ENCODE data around the gene EPB41L4B. TPM values are rescaled to one million over a fixed set of nuclear protein-coding genes. Genes with fewer than 3 reads are reported as not detected.
"Not testable (repeated sequence)": the region's sequence is repeated elsewhere in the genome, so short reads cannot be mapped to it uniquely, and the experiment has no call there.

Gene EPB41L4B
- total and polyA plus RNA-seq, 7 experiments from 2014 or later, result 0.36 TPM; not detected in 6

DNA sequence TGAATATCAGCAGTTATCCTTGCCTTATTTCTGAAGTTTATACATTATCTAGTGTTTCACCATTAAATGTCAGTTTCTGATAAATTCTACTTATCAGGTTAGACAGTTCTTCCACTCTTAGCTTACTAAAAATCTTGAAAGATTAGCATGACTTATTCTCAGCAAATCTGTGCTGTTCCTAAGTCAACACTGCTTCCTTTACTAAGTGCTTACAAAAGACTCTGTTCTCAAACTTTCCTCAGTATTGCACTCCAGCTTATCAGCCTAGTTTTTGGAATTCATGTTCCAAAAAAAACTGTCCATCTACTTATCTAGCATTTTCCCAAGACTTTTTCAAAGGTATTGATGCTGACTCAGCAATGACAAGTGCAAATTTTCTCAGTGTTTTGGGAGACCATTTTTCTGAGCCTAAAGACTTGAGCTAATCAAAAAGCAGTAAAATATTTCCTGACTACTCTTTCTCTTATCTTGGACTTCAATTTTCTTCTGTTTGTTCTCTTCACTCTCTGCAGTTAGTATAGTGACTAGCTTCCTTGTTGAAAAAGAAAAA lies 92.7 kb downstream of the EPB41L4B start:
- H3K9me3 Mint-ChIP-seq, result peaks cover 0 to 3% (median 0%) of the 10 kb centered on the region in 11 donors
- Histone ChIP-seq H3K27me3 (ENCODE audit: control insufficient read depth in 2 of 2, insufficient read depth in 2 of 2, low read length in 2 of 2) (no peaks in the 10 kb centered on the region), H3K4me3 (ENCODE audit: low read length) (no peak overlapping the region), H3K9me3 (ENCODE audit: control insufficient read depth in 2 of 3, low read length in 3 of 3) (no peaks in the 10 kb centered on the region), H3K4me1 (ENCODE audit: control insufficient read depth in 2 of 2, insufficient read depth in 2 of 2, low read length in 2 of 2) (no peaks in the 10 kb centered on the region), H3K27ac (ENCODE audit: low read depth, low read length) (no peak overlapping the region), H3K36me3 (ENCODE audit: control insufficient read depth in 2 of 3, insufficient read depth in 3 of 3, low read length in 3 of 3) (no peaks in the 10 kb centered on the region)
- no peak overlapping the region for H3K27ac Mint-ChIP-seq
- DNase-seq (no peak), ATAC-seq (no peak)
- H3K4me1 Mint-ChIP-seq, result peaks cover 0 to 3% (median 0%) of the 10 kb centered on the region in 7 donors
- CTCF ChIA-PET, result no interaction called here
- intact Hi-C loops (cut with micrococcal nuclease), result no loop called here
- no peak overlapping the region for H3K4me3 Mint-ChIP-seq
- POLR2A ChIA-PET, result no interaction called here
- no peaks in the 10 kb centered on the region for H3K36me3 Mint-ChIP-seq
- H3K27me3 Mint-ChIP-seq, result peaks cover 0 to 42% (median 13%) of the 10 kb centered on the region in 5 donors

DNA sequence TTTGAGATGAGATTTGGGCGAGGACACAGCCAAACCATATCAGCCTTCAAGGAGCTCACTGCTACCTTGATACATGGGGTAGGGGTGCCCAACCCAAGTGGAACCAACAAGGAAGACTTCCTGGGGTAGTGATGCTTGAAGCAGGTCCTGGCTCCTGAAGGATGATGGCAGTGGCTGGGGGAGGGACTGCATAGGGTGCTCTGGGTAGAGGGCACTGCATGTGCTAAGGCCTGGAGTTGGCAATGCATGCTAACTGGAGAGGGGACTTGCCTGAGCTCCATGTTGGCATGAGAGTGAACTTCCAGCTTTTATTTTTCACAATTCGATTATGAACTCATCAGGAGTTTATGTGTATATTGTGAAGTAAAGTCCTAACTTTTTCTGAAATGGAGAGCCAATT lies 95.2 kb downstream of the EPB41L4B start:
- H3K4me3 Mint-ChIP-seq, result no peak overlapping the region
- CTCF ChIA-PET, result no interaction called here
- H3K27ac Mint-ChIP-seq, result no peak overlapping the region

DNA sequence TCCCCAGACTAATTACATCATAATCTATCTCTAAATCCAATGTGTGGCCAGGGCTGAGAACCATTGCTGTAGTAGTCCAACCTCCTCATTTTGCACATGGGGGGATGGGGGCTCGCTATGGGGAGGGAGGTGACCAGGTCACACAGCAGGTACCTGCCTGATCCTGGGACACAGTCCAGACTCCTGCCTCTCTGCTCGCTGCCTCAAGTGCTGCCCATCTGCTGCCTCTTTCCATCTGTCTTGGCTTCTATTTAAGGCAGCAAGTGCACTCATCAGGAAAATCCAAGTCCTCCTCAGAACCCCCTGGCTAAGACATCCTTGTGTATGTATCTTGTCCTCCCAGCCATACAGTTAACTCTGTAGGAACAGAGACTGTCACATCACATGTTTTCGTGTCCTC lies 96.1 kb downstream of the EPB41L4B start:
- peaks cover 8 to 37% (median 12%) of the 10 kb centered on the region in 5 donors for H3K27me3 Mint-ChIP-seq
- ATAC-seq, result no peak

More for the DNA sequence above, 95.2 kb downstream of the EPB41L4B start:
- Histone ChIP-seq H3K27me3 (ENCODE audit: control insufficient read depth in 2 of 2, insufficient read depth in 2 of 2, low read length in 2 of 2) (no peaks in the 10 kb centered on the region), H3K9me3 (ENCODE audit: control insufficient read depth in 2 of 3, low read length in 3 of 3) (no peaks in the 10 kb centered on the region), H3K27ac (ENCODE audit: low read depth, low read length) (no peak overlapping the region), H3K4me1 (ENCODE audit: control insufficient read depth in 2 of 2, insufficient read depth in 2 of 2, low read length in 2 of 2) (no peaks in the 10 kb centered on the region), H3K36me3 (ENCODE audit: control insufficient read depth in 2 of 3, insufficient read depth in 3 of 3, low read length in 3 of 3) (no peaks in the 10 kb centered on the region), H3K4me3 (ENCODE audit: low read length) (no peak overlapping the region)
- intact Hi-C loops (cut with micrococcal nuclease), result no loop called here
- no peak for ATAC-seq
- Mint-ChIP-seq H3K36me3 (no peaks in the 10 kb centered on the region), H3K27me3 (peaks cover 0 to 35% (median 6%) of the 10 kb centered on the region in 5 donors), H3K9me3 (peaks cover 0 to 3% (median 0%) of the 10 kb centered on the region in 11 donors), H3K4me1 (peaks cover 0 to 3% (median 0%) of the 10 kb centered on the region in 7 donors)
- no peak for DNase-seq
- POLR2A ChIA-PET, result no interaction called here

DNA sequence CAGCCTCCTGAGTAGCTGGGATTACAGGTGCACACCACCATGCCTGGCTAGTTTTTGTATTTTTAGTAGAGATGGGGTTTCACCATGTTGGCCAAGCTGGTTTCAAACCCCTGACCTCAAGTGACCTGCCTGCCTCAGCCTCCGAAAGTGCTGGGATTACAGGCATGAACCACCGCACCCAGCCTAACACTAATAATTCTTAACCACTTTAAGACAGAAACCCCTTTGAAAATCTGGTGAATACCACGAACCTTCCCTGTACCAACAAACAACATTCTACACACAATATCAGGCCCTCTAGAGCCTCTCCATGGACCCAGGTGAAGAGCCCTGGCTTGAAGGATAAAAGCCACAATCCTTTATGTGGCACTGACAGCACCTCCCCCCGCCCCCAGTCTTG lies 102.6 kb downstream of the EPB41L4B start:
- H3K36me3 ChIP-seq (ENCODE audit: control insufficient read depth in 2 of 3, insufficient read depth in 3 of 3, low read length in 3 of 3); H3K4me1 Mint-ChIP-seq; H3K9me3 ChIP-seq (ENCODE audit: control insufficient read depth in 2 of 3, low read length in 3 of 3); ATAC-seq; H3K36me3 Mint-ChIP-seq; H3K4me3 Mint-ChIP-seq; H3K4me3 ChIP-seq (ENCODE audit: low read length); CTCF ChIA-PET; intact Hi-C loops (cut with micrococcal nuclease); H3K27me3 ChIP-seq (ENCODE audit: control insufficient read depth in 2 of 2, insufficient read depth in 2 of 2, low read length in 2 of 2); DNase-seq; H3K4me1 ChIP-seq (ENCODE audit: control insufficient read depth in 2 of 2, insufficient read depth in 2 of 2, low read length in 2 of 2); H3K27ac Mint-ChIP-seq; POLR2A ChIA-PET; H3K9me3 Mint-ChIP-seq; H3K27ac ChIP-seq (ENCODE audit: low read depth, low read length): not testable (repeated sequence)
- H3K27me3 Mint-ChIP-seq, result peaks cover 4 to 37% (median 21%) of the 10 kb centered on the region in 5 donors

More for the DNA sequence above, 96.1 kb downstream of the EPB41L4B start:
- H3K36me3 Mint-ChIP-seq, result no peaks in the 10 kb centered on the region
- no peak overlapping the region for H3K27ac ChIP-seq (ENCODE audit: low read depth, low read length)
- H3K4me3 ChIP-seq (ENCODE audit: low read length), result no peak overlapping the region
- peaks cover 0 to 3% (median 0%) of the 10 kb centered on the region in 7 donors for H3K4me1 Mint-ChIP-seq
- no peaks in the 10 kb centered on the region for H3K9me3 ChIP-seq (ENCODE audit: control insufficient read depth in 2 of 3, low read length in 3 of 3)
- H3K4me3 Mint-ChIP-seq, result no peak overlapping the region
- H3K27me3 ChIP-seq (ENCODE audit: control insufficient read depth in 2 of 2, insufficient read depth in 2 of 2, low read length in 2 of 2), result no peaks in the 10 kb centered on the region
- peaks cover 0 to 3% (median 0%) of the 10 kb centered on the region in 11 donors for H3K9me3 Mint-ChIP-seq
- H3K27ac Mint-ChIP-seq, result no peak overlapping the region
- CTCF ChIA-PET, result no interaction called here
- POLR2A ChIA-PET, result no interaction called here
- intact Hi-C loops (cut with micrococcal nuclease), result no loop called here
- no peaks in the 10 kb centered on the region for H3K4me1 ChIP-seq (ENCODE audit: control insufficient read depth in 2 of 2, insufficient read depth in 2 of 2, low read length in 2 of 2)
- no peak for DNase-seq
- no peaks in the 10 kb centered on the region for H3K36me3 ChIP-seq (ENCODE audit: control insufficient read depth in 2 of 3, insufficient read depth in 3 of 3, low read length in 3 of 3)

DNA sequence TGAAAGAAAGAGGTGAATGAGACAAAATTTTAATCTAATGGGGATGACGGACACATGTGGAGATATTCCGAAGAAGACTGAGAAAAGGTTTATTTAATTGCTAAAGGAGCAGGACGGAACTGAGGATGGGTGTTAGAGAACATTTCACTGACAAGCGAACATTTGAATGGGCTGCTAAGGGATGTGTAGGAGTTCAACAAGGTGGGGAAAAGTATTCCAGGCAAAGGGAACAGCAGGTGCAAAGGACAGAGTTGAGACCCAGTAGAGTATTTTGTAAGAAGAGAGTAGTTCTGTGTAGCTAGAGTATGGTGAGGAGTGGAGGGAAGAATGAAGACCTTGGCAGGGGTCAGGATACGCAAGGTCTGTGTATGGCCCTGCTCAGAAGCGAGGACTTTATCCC lies 106.4 kb downstream of the EPB41L4B start:
- H3K36me3 ChIP-seq (ENCODE audit: control insufficient read depth in 2 of 3, insufficient read depth in 3 of 3, low read length in 3 of 3), result no peaks in the 10 kb centered on the region
- H3K4me3 ChIP-seq (ENCODE audit: low read length), result no peak overlapping the region
- Mint-ChIP-seq H3K36me3 (no peaks in the 10 kb centered on the region), H3K27me3 (peaks cover 3 to 36% (median 19%) of the 10 kb centered on the region in 5 donors), H3K4me1 (no peaks in the 10 kb centered on the region), H3K4me3 (no peak overlapping the region), H3K27ac (no peak overlapping the region), H3K9me3 (no peaks in the 10 kb centered on the region)
- no peak overlapping the region for H3K27ac ChIP-seq (ENCODE audit: low read depth, low read length)
- DNase-seq, result no peak
- H3K4me1 ChIP-seq (ENCODE audit: control insufficient read depth in 2 of 2, insufficient read depth in 2 of 2, low read length in 2 of 2), result no peaks in the 10 kb centered on the region
- H3K9me3 ChIP-seq (ENCODE audit: control insufficient read depth in 2 of 3, low read length in 3 of 3), result no peaks in the 10 kb centered on the region
- no peak for ATAC-seq
- ChIA-PET POLR2A (no interaction called here), CTCF (no interaction called here)
- intact Hi-C loops (cut with micrococcal nuclease), result no loop called here
- peaks cover 0 to 2% of the 10 kb centered on the region in 2 donors for H3K27me3 ChIP-seq (ENCODE audit: control insufficient read depth in 2 of 2, insufficient read depth in 2 of 2, low read length in 2 of 2)

DNA sequence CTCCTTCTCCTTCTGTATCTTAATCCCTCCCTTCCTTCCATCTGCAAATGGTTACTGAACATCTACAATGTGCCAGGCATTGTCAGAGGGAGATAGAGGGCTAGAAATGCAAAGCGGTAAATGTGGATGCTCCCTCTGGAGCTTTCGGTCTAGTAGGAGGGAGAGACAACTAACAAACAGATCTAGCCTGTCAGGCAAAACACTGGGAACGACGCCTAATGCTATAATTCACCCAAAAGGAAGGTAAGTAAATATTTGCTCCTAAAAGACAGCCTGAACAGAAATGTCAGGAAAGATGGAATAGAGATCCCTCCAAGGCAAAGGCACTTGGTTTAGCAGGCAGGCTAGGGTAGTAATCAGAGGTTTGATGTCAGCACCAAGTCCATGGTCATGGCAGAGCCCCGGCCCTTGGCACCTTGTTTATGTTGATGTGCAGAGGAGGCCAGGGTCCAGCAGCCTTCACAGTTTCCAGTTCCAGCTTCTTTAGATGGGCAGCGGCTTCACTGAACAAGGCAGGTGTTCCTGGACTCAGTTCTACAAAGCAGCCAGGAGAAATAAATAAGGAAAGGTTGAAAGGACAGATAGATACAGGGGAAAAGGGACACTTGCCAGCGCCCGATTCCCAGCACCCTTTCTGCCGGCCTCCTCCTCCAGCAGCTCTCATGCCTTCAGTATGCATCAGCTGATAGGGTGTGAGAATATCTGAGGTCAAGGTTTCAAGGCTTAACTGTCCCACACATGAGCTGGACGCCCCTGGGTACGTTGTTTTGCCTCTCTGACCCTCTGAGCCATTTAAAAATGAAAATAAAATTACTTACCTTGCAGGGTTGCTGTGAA lies 107.4 kb downstream of the EPB41L4B start:
- Histone ChIP-seq H3K9me3 (ENCODE audit: control insufficient read depth in 2 of 3, low read length in 3 of 3) (no peaks in the 10 kb centered on the region), H3K4me1 (ENCODE audit: control insufficient read depth in 2 of 2, insufficient read depth in 2 of 2, low read length in 2 of 2) (no peaks in the 10 kb centered on the region), H3K4me3 (ENCODE audit: low read length) (no peak overlapping the region), H3K27ac (ENCODE audit: low read depth, low read length) (no peak overlapping the region), H3K36me3 (ENCODE audit: control insufficient read depth in 2 of 3, insufficient read depth in 3 of 3, low read length in 3 of 3) (no peaks in the 10 kb centered on the region), H3K27me3 (ENCODE audit: control insufficient read depth in 2 of 2, insufficient read depth in 2 of 2, low read length in 2 of 2) (peaks cover 0 to 2% of the 10 kb centered on the region in 2 donors)
- intact Hi-C loops (cut with micrococcal nuclease), result no loop called here
- ATAC-seq (no peak), DNase-seq (no peak)
- Mint-ChIP-seq H3K27ac (no peak overlapping the region), H3K4me1 (no peaks in the 10 kb centered on the region), H3K9me3 (no peaks in the 10 kb centered on the region), H3K27me3 (peaks cover 8 to 36% (median 18%) of the 10 kb centered on the region in 5 donors), H3K36me3 (no peaks in the 10 kb centered on the region), H3K4me3 (no peak overlapping the region)
- ChIA-PET POLR2A (no interaction called here), CTCF (no interaction called here)

DNA sequence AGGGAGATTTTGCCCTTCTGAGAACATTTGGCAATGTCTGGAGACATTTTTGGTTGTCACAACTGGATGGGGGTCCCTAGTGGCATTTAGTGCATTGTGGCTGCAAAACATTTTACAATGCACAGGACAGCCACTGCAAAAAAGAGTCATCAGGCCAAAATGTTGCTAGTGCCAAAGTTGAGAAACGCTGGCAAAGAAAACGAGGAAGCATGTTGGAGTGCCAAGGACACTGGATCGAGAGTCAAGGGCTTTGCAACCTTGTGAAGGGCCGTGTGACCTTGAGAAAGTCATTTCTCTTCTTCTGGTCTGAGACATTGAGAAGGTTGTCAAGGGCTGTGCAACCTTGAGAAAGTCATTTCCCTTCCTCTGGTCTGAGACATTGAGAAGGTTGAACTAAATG lies 108.1 kb downstream of the EPB41L4B start:
- peaks cover 0 to 2% of the 10 kb centered on the region in 2 donors for H3K27me3 ChIP-seq (ENCODE audit: control insufficient read depth in 2 of 2, insufficient read depth in 2 of 2, low read length in 2 of 2)
- ChIA-PET POLR2A (no interaction called here), CTCF (no interaction called here)
- H3K27ac Mint-ChIP-seq, result no peak overlapping the region
- H3K4me1 ChIP-seq (ENCODE audit: control insufficient read depth in 2 of 2, insufficient read depth in 2 of 2, low read length in 2 of 2), result no peaks in the 10 kb centered on the region
- no peak overlapping the region for H3K27ac ChIP-seq (ENCODE audit: low read depth, low read length)
- H3K27me3 Mint-ChIP-seq, result peaks cover 8 to 31% (median 14%) of the 10 kb centered on the region in 5 donors
- ATAC-seq (no peak), DNase-seq (no peak)
- no peaks in the 10 kb centered on the region for H3K36me3 ChIP-seq (ENCODE audit: control insufficient read depth in 2 of 3, insufficient read depth in 3 of 3, low read length in 3 of 3)
- no peaks in the 10 kb centered on the region for H3K9me3 ChIP-seq (ENCODE audit: control insufficient read depth in 2 of 3, low read length in 3 of 3)
- H3K4me1 Mint-ChIP-seq, result no peaks in the 10 kb centered on the region
- no peak overlapping the region for H3K4me3 ChIP-seq (ENCODE audit: low read length)
- no peaks in the 10 kb centered on the region for H3K36me3 Mint-ChIP-seq
- intact Hi-C loops (cut with micrococcal nuclease), result no loop called here
- no peaks in the 10 kb centered on the region for H3K9me3 Mint-ChIP-seq
- no peak overlapping the region for H3K4me3 Mint-ChIP-seq
